ENCODE results near the gene MVB12B. TPM values are rescaled to one million over a fixed set of nuclear protein-coding genes. Genes with fewer than 3 reads are reported as not detected.

MVB12B gene
- total and polyA plus RNA-seq, 2 of the 13 experiments (the other 11 are each of a cell fraction or from before 2014, with no cell fraction given) = 12.1 to 30.1 TPM

DNA sequence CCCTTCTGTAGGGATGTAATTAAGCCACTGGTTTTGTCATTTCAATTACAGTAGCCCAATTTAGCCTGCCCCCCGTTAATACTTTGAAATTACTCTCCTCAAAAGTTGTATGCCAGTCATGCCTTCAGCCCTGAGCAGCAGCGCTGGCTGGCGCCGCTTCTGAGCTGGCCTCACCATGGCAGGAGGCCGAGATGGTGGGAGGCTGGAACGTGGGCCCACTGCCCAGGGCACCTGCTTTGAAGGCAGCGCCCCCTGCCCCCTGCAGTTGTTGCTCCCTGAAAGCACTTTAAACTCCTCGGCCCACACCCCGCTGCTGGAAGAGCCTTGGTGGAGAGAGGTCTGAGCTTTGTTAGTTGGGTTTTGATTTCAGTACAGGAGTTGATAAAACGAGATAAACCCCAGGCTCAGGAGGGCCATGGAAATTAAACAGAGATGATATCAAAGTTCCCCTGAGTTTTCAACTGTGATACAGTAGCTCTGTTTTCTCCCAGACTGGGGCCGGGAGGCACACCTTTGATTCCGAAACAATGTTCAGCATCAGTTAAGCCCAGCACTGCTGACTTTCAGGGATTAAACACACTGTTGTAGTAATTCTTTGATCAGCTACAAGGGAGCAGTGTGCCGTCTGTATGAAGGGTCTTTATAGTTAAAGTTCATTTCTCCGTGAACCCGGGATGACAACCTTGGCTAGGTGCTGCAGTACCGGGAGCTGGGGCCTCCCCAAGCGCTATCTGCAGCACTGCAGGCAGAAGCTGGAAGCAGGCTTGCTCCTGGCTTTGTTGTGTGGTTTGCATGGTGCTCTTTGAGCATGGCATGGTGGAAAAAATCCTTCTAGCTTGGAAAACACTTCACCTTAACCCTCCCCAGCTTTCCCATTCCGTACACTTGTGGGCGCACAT is 9.5 kb downstream of the MVB12B start:
- FAIRE-seq (peak; percentile 43), DNase-seq (ENCODE audit: low spot score) (no peak), ATAC-seq (peak; percentile 62)
- no TSS peak for BruUV-seq (replicated peaks)
- in situ Hi-C loops (cut with HindIII; ENCODE audit: extremely low pct_ligation_motif_present, low pct_unique_long_range_greater_than_20kb) (loop anchor here (5.0 kb wide), 1 partner anchor 36 kb away; no protein-coding TSS in a partner anchor), intact Hi-C loops (cut with micrococcal nuclease; ENCODE audit: unreplicated experiment) (loop anchor here (1.0 to 2.0 kb wide), 3 partner anchors 17 to 40 kb away; no protein-coding TSS in a partner anchor)
- Histone ChIP-seq H3K4me1 (ENCODE audit: insufficient read depth, low read length) (peaks cover 91% of the 10 kb centered on the region), H3K9ac (ENCODE audit: insufficient read depth, low read depth, low read length) (peak overlapping the region; percentile 79), H3K9me3 (ENCODE audit: low read length) (no peaks in the 10 kb centered on the region), H3K4me2 (ENCODE audit: low read depth, low read length) (peak overlapping the region; percentile 95), H3K27me3 (ENCODE audit: control insufficient read depth in 1 of 2, insufficient read depth in 2 of 2, low read length in 2 of 2) (no peaks in the 10 kb centered on the region; a peak in 1 of 5 replicates), H3K79me2 (ENCODE audit: insufficient read depth, low read length) (peaks cover 74% of the 10 kb centered on the region), H3K4me3 (replicated peaks in 1 of 3; ENCODE audit: insufficient read depth in 1 of 3, low read depth in 2 of 3, low read length in 3 of 3) (peak overlapping the region; percentile 64 to 82 (median 78)), H3K27ac (ENCODE audit: extremely low read length, insufficient read depth, low read length) (peak overlapping the region; percentile 85), H3K36me3 (replicated peaks in 1 of 2; ENCODE audit: control insufficient read depth in 1 of 2, insufficient read depth in 2 of 2, low read length in 2 of 2) (peaks cover 3 to 13% of the 10 kb centered on the region in 2 experiments), H2AFZ (ENCODE audit: low read length) (no peak overlapping the region), H4K20me1 (ENCODE audit: insufficient read depth, low read length) (no peaks in the 10 kb centered on the region)
- 11% methylated on average over 16 of the region's 19 CpGs for WGBS (ENCODE audit: low lambda C conversion rate)
- POLR2A ChIA-PET = interaction anchor here (0.8 to 5.0 kb wide), 7 partner anchors 10 to 62 kb away, joined by 3 to 101 read pairs (median 5); partner anchors contain the start of gene MVB12B
- CTCF ChIA-PET (ENCODE audit: low intra/inter-chr PET ratio, low total read pairs) = no interaction called here
- TF ChIP-seq DR1 (CRISPR knock-in tag; IDR thresholded peaks at IDR 0.05) (no peak), ZNF687 (CRISPR knock-in tag; IDR thresholded peaks at IDR 0.05) (peak; percentile 71), ZSCAN5A (CRISPR knock-in tag; IDR thresholded peaks at IDR 0.05; ENCODE audit: borderline replicate concordance) (0 out of 2 replicates have a peak, but pooled peaks have one; percentile 68), STAG1 (CRISPR knock-in tag; IDR thresholded peaks at IDR 0.05) (peak; percentile 40), ZNF264 (CRISPR knock-in tag; IDR thresholded peaks at IDR 0.05) (0 out of 2 replicates have a peak, but pooled peaks have one; percentile 35), ZNF770 (CRISPR knock-in tag; IDR thresholded peaks at IDR 0.05) (peak; percentile 93), KMT2A (CRISPR knock-in tag; IDR thresholded peaks at IDR 0.05) (0 out of 2 replicates have a peak, but pooled peaks have one; percentile 38)
- TF ChIP-seq, protein P1, sequence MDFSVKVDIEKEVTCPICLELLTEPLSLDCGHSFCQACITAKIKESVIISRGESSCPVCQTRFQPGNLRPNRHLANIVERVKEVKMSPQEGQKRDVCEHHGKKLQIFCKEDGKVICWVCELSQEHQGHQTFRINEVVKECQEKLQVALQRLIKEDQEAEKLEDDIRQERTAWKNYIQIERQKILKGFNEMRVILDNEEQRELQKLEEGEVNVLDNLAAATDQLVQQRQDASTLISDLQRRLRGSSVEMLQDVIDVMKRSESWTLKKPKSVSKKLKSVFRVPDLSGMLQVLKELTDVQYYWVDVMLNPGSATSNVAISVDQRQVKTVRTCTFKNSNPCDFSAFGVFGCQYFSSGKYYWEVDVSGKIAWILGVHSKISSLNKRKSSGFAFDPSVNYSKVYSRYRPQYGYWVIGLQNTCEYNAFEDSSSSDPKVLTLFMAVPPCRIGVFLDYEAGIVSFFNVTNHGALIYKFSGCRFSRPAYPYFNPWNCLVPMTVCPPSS (IDR thresholded peaks at IDR 0.05) = no peak
- TF ChIP-seq, protein P2, sequence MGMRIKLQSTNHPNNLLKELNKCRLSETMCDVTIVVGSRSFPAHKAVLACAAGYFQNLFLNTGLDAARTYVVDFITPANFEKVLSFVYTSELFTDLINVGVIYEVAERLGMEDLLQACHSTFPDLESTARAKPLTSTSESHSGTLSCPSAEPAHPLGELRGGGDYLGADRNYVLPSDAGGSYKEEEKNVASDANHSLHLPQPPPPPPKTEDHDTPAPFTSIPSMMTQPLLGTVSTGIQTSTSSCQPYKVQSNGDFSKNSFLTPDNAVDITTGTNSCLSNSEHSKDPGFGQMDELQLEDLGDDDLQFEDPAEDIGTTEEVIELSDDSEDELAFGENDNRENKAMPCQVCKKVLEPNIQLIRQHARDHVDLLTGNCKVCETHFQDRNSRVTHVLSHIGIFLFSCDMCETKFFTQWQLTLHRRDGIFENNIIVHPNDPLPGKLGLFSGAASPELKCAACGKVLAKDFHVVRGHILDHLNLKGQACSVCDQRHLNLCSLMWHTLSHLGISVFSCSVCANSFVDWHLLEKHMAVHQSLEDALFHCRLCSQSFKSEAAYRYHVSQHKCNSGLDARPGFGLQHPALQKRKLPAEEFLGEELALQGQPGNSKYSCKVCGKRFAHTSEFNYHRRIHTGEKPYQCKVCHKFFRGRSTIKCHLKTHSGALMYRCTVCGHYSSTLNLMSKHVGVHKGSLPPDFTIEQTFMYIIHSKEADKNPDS (CRISPR knock-in tag; IDR thresholded peaks at IDR 0.05) = 0 out of 2 replicates have a peak, but pooled peaks have one; percentile 21
